Globus pallidus (tissue), 1 donor: ENCODE measurements around the gene NPAS3.

Experiments
- DNase-seq: peaks from one replicate; pipeline ENCODE4 v3.0.0-alpha.2; 2015; ENCODE audit warnings: low spot score

NPAS3 gene

GRCh38 chr14:33642080-33642479, 703.4 kb downstream of the NPAS3 start:
- DNase-seq: no peak

GRCh38 chr14:33642691-33643244, 704.1 kb downstream of the NPAS3 start:
- no peak for DNase-seq

GRCh38 chr14:33643426-33644181, 704.9 kb downstream of the NPAS3 start:
- DNase-seq: peak; percentile 20

- no peak for DNase-seq
Observed at GRCh38 chr14:33646692-33647260, 708.1 kb downstream of the NPAS3 start.

- no peak for DNase-seq
Observed at GRCh38 chr14:33647385-33647786, 708.7 kb downstream of the NPAS3 start.

- no peak for DNase-seq
Observed at GRCh38 chr14:33650430-33650829, 711.8 kb downstream of the NPAS3 start.

- no peak for DNase-seq
Observed at GRCh38 chr14:33652566-33653307, 714.1 kb downstream of the NPAS3 start.

- DNase-seq: no peak
Observed at GRCh38 chr14:33653308-33653695, 714.6 kb downstream of the NPAS3 start.

GRCh38 chr14:33655421-33655820, 716.7 kb downstream of the NPAS3 start:
- DNase-seq: no peak

- no peak for DNase-seq
Observed at GRCh38 chr14:33657476-33657875, 718.8 kb downstream of the NPAS3 start.

- DNase-seq: no peak
Observed at GRCh38 chr14:33660248-33660647, 721.6 kb downstream of the NPAS3 start.

GRCh38 chr14:33661101-33661500, 722.4 kb downstream of the NPAS3 start:
- DNase-seq: no peak

GRCh38 chr14:33668066-33668465, 729.4 kb downstream of the NPAS3 start:
- DNase-seq: no peak

GRCh38 chr14:33669111-33669510, 730.4 kb downstream of the NPAS3 start:
- no peak for DNase-seq

GRCh38 chr14:33670235-33670634, 731.6 kb downstream of the NPAS3 start:
- DNase-seq: no peak

GRCh38 chr14:33671556-33671955, 732.9 kb downstream of the NPAS3 start:
- DNase-seq: no peak

- no peak for DNase-seq
Observed at GRCh38 chr14:33674927-33675326, 736.2 kb downstream of the NPAS3 start.

GRCh38 chr14:33675415-33676130, 736.9 kb downstream of the NPAS3 start:
- no peak for DNase-seq

- DNase-seq: peak; percentile 74
Observed at GRCh38 chr14:33676135-33676566, 737.5 kb downstream of the NPAS3 start.

GRCh38 chr14:33676891-33677290, 738.2 kb downstream of the NPAS3 start:
- DNase-seq: no peak

GRCh38 chr14:33678005-33678404, 739.3 kb downstream of the NPAS3 start:
- no peak for DNase-seq

GRCh38 chr14:33679025-33679424, 740.3 kb downstream of the NPAS3 start:
- DNase-seq: no peak
